SKM-1 (cell line): ENCODE results near the gene COL28A1.

ENCODE experiments used
- DNase-seq: peaks from one replicate; lab custom pipeline; 2025; ENCODE audit not compliant: unreplicated experiment; lab: John Stamatoyannopoulos, UW

COL28A1 gene

GRCh38 chr7:7535691-7536090, at the start of gene COL28A1:
Gene COL28A1 (minus strand): TSS chr7:7535873. CDS start chr7:7532875, 2,998 bp downstream.
- DNase-seq, result no peak

- DNase-seq, result no peak
These were observed 49.0 kb upstream of the COL28A1 start for GRCh38 chr7:7584653-7585052.

- no peak for DNase-seq
These were observed 48.1 kb upstream of the COL28A1 start for GRCh38 chr7:7583731-7584130.

GRCh38 chr7:7582596-7582995, 46.9 kb upstream of the COL28A1 start:
- no peak for DNase-seq

- DNase-seq, result no peak
These were observed 46.0 kb upstream of the COL28A1 start for GRCh38 chr7:7581531-7582179.

GRCh38 chr7:7579638-7580037, 44.0 kb upstream of the COL28A1 start:
- no peak for DNase-seq

- peak; percentile 43 for DNase-seq
These were observed 42.2 kb upstream of the COL28A1 start for GRCh38 chr7:7577888-7578287.

- no peak for DNase-seq
These were observed 40.7 kb upstream of the COL28A1 start for GRCh38 chr7:7576344-7576743.

- DNase-seq, result no peak
These were observed 38.0 kb upstream of the COL28A1 start for GRCh38 chr7:7573701-7574100.

- no peak for DNase-seq
These were observed 34.9 kb upstream of the COL28A1 start for GRCh38 chr7:7570584-7570983.

GRCh38 chr7:7569615-7570014, 33.9 kb upstream of the COL28A1 start:
- no peak for DNase-seq

GRCh38 chr7:7569081-7569527, 33.4 kb upstream of the COL28A1 start:
- peak; percentile 14 for DNase-seq

GRCh38 chr7:7568553-7568952, 32.9 kb upstream of the COL28A1 start:
- no peak for DNase-seq

- no peak for DNase-seq
These were observed 32.3 kb upstream of the COL28A1 start for GRCh38 chr7:7567898-7568531.

GRCh38 chr7:7566651-7567611, 31.3 kb upstream of the COL28A1 start, which contains the start of gene MIOS:
Gene MIOS (plus strand): TSS chr7:7566884. CDS start chr7:7572476, 5,592 bp downstream.
- DNase-seq, result peak; percentile 50

GRCh38 chr7:7565746-7566650, 30.3 kb upstream of the COL28A1 start:
- DNase-seq, result no peak

GRCh38 chr7:7565018-7565680, 29.5 kb upstream of the COL28A1 start:
- DNase-seq, result no peak

- peak; percentile 3 for DNase-seq
These were observed 28.7 kb upstream of the COL28A1 start for GRCh38 chr7:7564323-7564780.

- DNase-seq, result no peak
These were observed 28.1 kb upstream of the COL28A1 start for GRCh38 chr7:7563813-7564212.

- DNase-seq, result no peak
These were observed 27.6 kb upstream of the COL28A1 start for GRCh38 chr7:7563269-7563668.
